CD4-positive, alpha-beta T cell treated with Interleukin-21 for 1 hour (primary cell): ENCODE data around the gene PTER.
A peak's percentile ranks its signal among the peaks of the same experiment; 100 is the strongest.

ENCODE experiments used
- DNase-seq: peaks from one replicate; pipeline ENCODE4 v3.0.0-alpha.2; 2020

The PTER gene

GRCh38 chr10:16545116-16545736 is 108.4 kb downstream of the PTER start:
- DNase-seq: peak; percentile 24

DNA sequence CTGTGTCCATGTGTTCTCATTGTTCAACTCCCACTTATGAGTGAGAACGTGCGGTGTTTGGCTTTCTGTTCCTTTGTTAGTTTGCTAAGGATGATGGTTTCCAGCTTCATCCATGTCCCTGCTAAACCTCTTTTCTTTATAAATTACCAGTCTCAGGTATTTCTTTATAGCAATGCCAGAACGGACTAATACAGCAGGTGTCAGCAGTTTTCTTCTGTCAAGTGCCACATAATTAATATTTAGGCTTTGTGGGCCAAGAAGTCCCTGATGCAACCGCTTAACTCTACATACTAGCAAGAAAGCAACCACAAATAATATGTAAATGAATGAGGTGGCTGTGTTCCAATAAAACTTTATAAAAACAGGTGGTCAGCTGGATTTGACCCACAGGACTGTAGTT is 111.2 kb downstream of the PTER start:
- no peak for DNase-seq

DNA sequence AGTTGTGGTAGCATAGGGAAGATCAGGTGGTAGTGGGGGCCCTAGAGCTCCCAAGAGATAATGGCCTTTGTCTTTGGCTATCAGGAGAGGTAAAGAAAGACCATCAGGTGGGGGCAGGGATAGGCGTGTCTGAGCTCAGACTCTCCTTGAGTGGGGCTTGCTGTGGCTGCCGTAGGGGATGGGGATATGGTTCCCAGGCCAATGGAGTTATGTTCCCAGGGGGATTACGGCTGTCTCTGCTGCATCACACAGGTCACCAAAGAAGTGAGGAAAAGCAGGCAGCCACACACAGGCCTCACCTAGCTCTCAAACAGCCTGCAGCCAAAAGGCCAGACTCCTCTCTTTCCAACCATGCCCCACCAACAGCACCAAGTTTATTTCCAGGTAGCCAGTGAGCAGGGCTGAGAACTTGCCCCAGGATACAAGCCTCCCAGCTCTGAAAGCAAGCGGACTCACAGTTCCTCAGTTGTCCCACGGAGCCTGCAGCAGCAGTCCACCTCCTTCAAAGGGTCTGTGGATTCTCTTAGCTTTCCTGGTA is 122.5 kb downstream of the PTER start:
- DNase-seq: no peak

DNA sequence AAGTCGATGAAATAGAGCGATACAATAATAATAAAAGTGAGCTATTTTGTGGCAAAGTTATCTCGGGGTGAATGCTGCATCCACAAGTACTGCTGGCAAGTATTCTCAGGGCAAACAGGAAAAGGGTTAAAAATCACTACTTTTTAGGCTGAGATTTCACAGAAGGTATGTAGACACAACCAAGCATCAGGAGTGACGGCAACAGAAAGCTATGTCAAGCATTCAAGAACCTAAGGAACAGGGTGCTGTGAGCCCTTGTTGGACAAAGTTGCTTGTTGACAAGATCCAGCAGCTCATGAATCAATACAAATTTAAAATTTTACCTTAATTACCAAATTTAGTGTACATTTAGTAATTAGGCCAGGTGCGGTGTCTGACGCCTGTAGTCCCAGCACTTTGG is 126.1 kb downstream of the PTER start:
- no peak for DNase-seq
